CD4-positive, alpha-beta T cell treated with Interleukin-1 beta for 1 hour (primary cell): ENCODE results near the gene LRRC15.

Experiments
- DNase-seq, 2 donors: peaks; one replicate each; pipeline ENCODE4 v3.0.0-alpha.2; 2020 to 2022

LRRC15 gene

GRCh38 chr3:194369522-194370279, at the start of gene LRRC15:
TSS of gene LRRC15 (minus strand) at chr3:194369743. CDS start at chr3:194361043, 8,700 bp downstream.
- DNase-seq = no peak

- DNase-seq = no peak
These were observed 49.1 kb upstream of the LRRC15 start for GRCh38 chr3:194418671-194419070.

- DNase-seq = no peak
These were observed 37.9 kb upstream of the LRRC15 start for GRCh38 chr3:194407423-194407822.

GRCh38 chr3:194405766-194406165, 36.2 kb upstream of the LRRC15 start:
- no peak for DNase-seq

GRCh38 chr3:194404365-194405140, 35.0 kb upstream of the LRRC15 start:
- peak in 1 of 2 donors; percentile 65 for DNase-seq

- no peak for DNase-seq
These were observed 32.4 kb upstream of the LRRC15 start for GRCh38 chr3:194401868-194402329.

- DNase-seq = no peak
These were observed 31.8 kb upstream of the LRRC15 start for GRCh38 chr3:194401346-194401745.

GRCh38 chr3:194399874-194400411, 30.4 kb upstream of the LRRC15 start:
- no peak for DNase-seq

GRCh38 chr3:194399166-194399565, 29.6 kb upstream of the LRRC15 start, which contains the start of gene GP5:
TSS of gene GP5 (minus strand) at chr3:194399266. CDS start at chr3:194398282, 984 bp downstream.
- DNase-seq = no peak

GRCh38 chr3:194397757-194398312, 28.3 kb upstream of the LRRC15 start:
- DNase-seq = peak; percentile 10 to 19

GRCh38 chr3:194396859-194397756, 27.6 kb upstream of the LRRC15 start:
- peak; percentile 24 to 29 for DNase-seq

- no peak for DNase-seq
These were observed 27.0 kb upstream of the LRRC15 start for GRCh38 chr3:194396539-194396858.

- peak; percentile 48 to 55 for DNase-seq
These were observed 26.4 kb upstream of the LRRC15 start for GRCh38 chr3:194395778-194396538.

GRCh38 chr3:194395212-194395611, 25.7 kb upstream of the LRRC15 start:
- no peak for DNase-seq

GRCh38 chr3:194392576-194392975, 23.0 kb upstream of the LRRC15 start:
- DNase-seq = no peak

- DNase-seq = no peak
These were observed 21.3 kb upstream of the LRRC15 start for GRCh38 chr3:194390835-194391234.

GRCh38 chr3:194389269-194389668, 19.7 kb upstream of the LRRC15 start:
- no peak for DNase-seq

GRCh38 chr3:194387926-194388418, 18.4 kb upstream of the LRRC15 start:
- no peak for DNase-seq

- no peak for DNase-seq
These were observed 17.7 kb upstream of the LRRC15 start for GRCh38 chr3:194387276-194387675.

- DNase-seq = no peak
These were observed 17.1 kb upstream of the LRRC15 start for GRCh38 chr3:194386648-194387047.

GRCh38 chr3:194386066-194386465, 16.5 kb upstream of the LRRC15 start:
- DNase-seq = no peak
